Heart left ventricle (tissue), 16 donors: ENCODE data around the gene CDKN2D. TPM values are rescaled to one million over a fixed set of nuclear protein-coding genes. Genes with fewer than 3 reads are reported as not detected.

ENCODE experiments used
- ATAC-seq, 4 donors: fragments of 200-7000 bp; cut with Tn5 transposase; one replicate each; pipeline ENCODE4 v1.9.1; 2020 to 2022; ENCODE audit warnings: moderate library complexity in 4 of 4, mild to moderate bottlenecking in 3 of 4, moderate number of reproducible peaks in 1 of 4
- DNase-seq, 5 donors: peaks; one replicate each; pipeline ENCODE4 v3.0.0-alpha.2; 2020
- H3K27ac ChIP-seq, 12 donors: fragments of 200-600 bp; sonication (generic) in 4 of 12; one replicate each; pipeline versions ENCODE4 v1.5.0 to v1.8.0; 2016 to 2022; ENCODE audit warnings: mild to moderate bottlenecking in 2 of 12
- H3K27me3 ChIP-seq, 9 donors: fragments of 200-600 bp; sonication (generic) in 2 of 9; one replicate each; pipeline versions ENCODE4 v1.5.1 to v1.8.0; 2016 to 2022; ENCODE audit warnings: mild to moderate bottlenecking in 3 of 9
- H3K36me3 ChIP-seq, 9 donors: fragments of 200-600 bp; sonication (generic) in 2 of 9; one replicate each; pipeline versions ENCODE4 v1.5.0 to v1.8.0; 2018 to 2022; ENCODE audit warnings: mild to moderate bottlenecking in 2 of 9
- H3K4me1 ChIP-seq, 12 donors: fragments of 200-600 bp; sonication (generic) in 4 of 12; one replicate each; pipeline versions ENCODE4 v1.5.0 to v1.8.0; 2016 to 2022; ENCODE audit warnings: mild to moderate bottlenecking in 3 of 12
- H3K4me3 ChIP-seq, 12 donors: fragments of 200-600 bp; sonication (generic) in 4 of 12; one replicate each; pipeline versions ENCODE4 v1.5.0 to v1.8.0; 2017 to 2022; ENCODE audit warnings: mild to moderate bottlenecking in 9 of 12, moderate library complexity in 4 of 12
- H3K9me3 ChIP-seq, 12 donors: fragments of 200-600 bp; sonication (generic) in 4 of 12; one replicate each; pipeline versions ENCODE4 v1.5.0 to v1.8.0; 2016 to 2022; ENCODE audit warnings: mild to moderate bottlenecking in 1 of 12
- POLR2A ChIP-seq, 2 donors: fragments of 450-650 bp; IDR thresholded peaks; one replicate each; pipeline ENCODE4 v1.6.1; 2017; ENCODE audit warnings: antibody characterized with exemption in 2 of 2, mild to moderate bottlenecking in 2 of 2, moderate library complexity in 2 of 2
- WGBS, 4 donors: extraction: QIAGEN DNeasy Blood & Tissue Kit in 2 of 4; methylation state at CpG; one replicate each; pipeline versions ENCODE4 v1.1.5 to v1.1.7; 2013 to 2018; 5-methylcytosine and 5-hydroxymethylcytosine counted together
- intact Hi-C, 10 donors: fragments of 100-400 bp; cut with DNase I; formaldehyde crosslinking; loops; one replicate each; pipeline versions ENCODE4 v1.11.1 to v1.14.2; 2022
- microRNA counts, 2 donors: library from miRNA; unstranded; fragments of <30 nt; microRNA quantifications; one replicate each; lab custom pipeline; 2016
- microRNA-seq, 4 donors: library from miRNA; unstranded; fragments of <30 nt; microRNA quantifications; one replicate each; pipeline versions ENCODE4 to v1.2.0, GENCODE V29; 2017 to 2020
- polyA plus RNA-seq, 2 donors: library from polyadenylated mRNA; stranded (reverse); fragments of 200-250 nt; gene quantifications; one replicate each; pipeline ENCODE4 v1.2.3, GENCODE V29; 2013
- total RNA-seq, 9 donors: library from RNA; depleted of rRNA in 2 of 9; stranded (reverse); fragments of >200 nt in 2 of 9; fragmentation: NEBNext Ultra II Directional in 3 of 9; extraction: Animal tissue kit (Norgen Biotek cat#: 25700) in 3 of 9; gene quantifications; one replicate each; pipeline versions ENCODE4 v1.1.0 to v1.2.4, GENCODE V29; 2016 to 2023
- TF ChIP-seq, protein P1 (sequence below), 12 donors: fragments of 200-600 bp; sonication (generic) in 4 of 12; IDR thresholded peaks; one replicate each; pipeline versions ENCODE4 v1.5.0 to v1.8.0; 2018 to 2022; ENCODE audit warnings: antibody characterized with exemption in 12 of 12, mild to moderate bottlenecking in 5 of 12
- donor health status: ischemic (EF 13 %, LVEDD 7.1; RV severe dilation, severe dysfunction).
- donor health status: healthy with polysubstance abuse.
- donor health status: DM: no; HTN: yes; CAD: no.
- donor health status: DM: no; HTN: no; CAD: no.
- donor health status: ischemic (EF 25% LVEDD 6.9; RV normal size, moderate dysfunction).
- donor health status: ischemic (EF 25% LVEDD 5.7; RV mildly dilated, moderate dysfunction).
- donor health status: healthy.
- donor health status: DM: yes; HTN: yes; CAD: no.
- donor health status: ischemic (EF 35%, LVEDD 5.7; RV mildly dilated, moderate dysfunction).
- donor health status: nonischemic (EF 11% LVEDD 7.7; RV severe dilation, severe dysfunction).
- donor health status: DM: yes; HTN: yes; CAD: no.
- donor health status: PGD.
- donor health status: ischemic (EF 29% LVEDD 5.4; RV normal size, mild dysfunction).
- donor health status: nonischemic (EF 23%, LVEDD 6.1; RV moderate dilation, normal function).

The CDKN2D gene
- total and polyA plus RNA-seq, 11 donors, result 6.8 to 28.0 (median 11.8) TPM

GRCh38 chr19:10516671-10517286 is 52.0 kb downstream of the CDKN2D start:
- peak overlapping the region in 11 of 12 donors; percentile 27 to 60 (median 49) for H3K4me3 ChIP-seq
- no peak for DNase-seq
- no peak for TF ChIP-seq POLR2A (IDR thresholded peaks at IDR 0.05)
- TF ChIP-seq, protein P1, sequence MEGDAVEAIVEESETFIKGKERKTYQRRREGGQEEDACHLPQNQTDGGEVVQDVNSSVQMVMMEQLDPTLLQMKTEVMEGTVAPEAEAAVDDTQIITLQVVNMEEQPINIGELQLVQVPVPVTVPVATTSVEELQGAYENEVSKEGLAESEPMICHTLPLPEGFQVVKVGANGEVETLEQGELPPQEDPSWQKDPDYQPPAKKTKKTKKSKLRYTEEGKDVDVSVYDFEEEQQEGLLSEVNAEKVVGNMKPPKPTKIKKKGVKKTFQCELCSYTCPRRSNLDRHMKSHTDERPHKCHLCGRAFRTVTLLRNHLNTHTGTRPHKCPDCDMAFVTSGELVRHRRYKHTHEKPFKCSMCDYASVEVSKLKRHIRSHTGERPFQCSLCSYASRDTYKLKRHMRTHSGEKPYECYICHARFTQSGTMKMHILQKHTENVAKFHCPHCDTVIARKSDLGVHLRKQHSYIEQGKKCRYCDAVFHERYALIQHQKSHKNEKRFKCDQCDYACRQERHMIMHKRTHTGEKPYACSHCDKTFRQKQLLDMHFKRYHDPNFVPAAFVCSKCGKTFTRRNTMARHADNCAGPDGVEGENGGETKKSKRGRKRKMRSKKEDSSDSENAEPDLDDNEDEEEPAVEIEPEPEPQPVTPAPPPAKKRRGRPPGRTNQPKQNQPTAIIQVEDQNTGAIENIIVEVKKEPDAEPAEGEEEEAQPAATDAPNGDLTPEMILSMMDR (IDR thresholded peaks at IDR 0.05), result no peak
- intact Hi-C loops, result no loop called here
- ATAC-seq, result no peak
- H3K9me3 ChIP-seq, result no peaks in the 10 kb centered on the region
- H3K4me1 ChIP-seq, result peaks cover 0 to 37% (median 15%) of the 10 kb centered on the region in 12 donors
- H3K27ac ChIP-seq, result peak overlapping the region in 4 of 12 donors; percentile 33 to 63 (median 42)
- WGBS, 4 donors, result 42 to 46% (median 45%) methylated on average over 9 to 10 of the region's 10 CpGs
- peaks cover 27 to 82% (median 67%) of the 10 kb centered on the region in 9 donors for H3K27me3 ChIP-seq
- no peaks in the 10 kb centered on the region for H3K36me3 ChIP-seq

MicroRNA genes within 50 kb of the gene (microRNA counts, 767-probe panel; counts per million panel counts)
- 1,120 to 1,798 counts per million in 2 donors for microRNA hsa-miR-1238 (lab: Ali Mortazavi, UCI)

Small RNAs within 50 kb of the gene (microRNA-seq; reads per million reads assigned to microRNA genes)
- 0 to 0.62 (median 0.13) reads per million in 4 donors for gene MIR1238

Other genes starting within 250 kb of the CDKN2D start
- gene RAVER1, start 235.4 kb downstream of the CDKN2D start, total RNA-seq, result 10 to 100 TPM; 11.5 to 22.5 (median 14.0) TPM
- gene RAVER1, start 235.4 kb downstream of the CDKN2D start, polyA plus RNA-seq, result 10 to 100 TPM in 1 of 2 donors, 1 to 10 TPM in 1; 5.9 to 17.2 TPM
- 10 to 100 TPM in 8 of 9 donors, 1 to 10 TPM in 1; 5.6 to 24.9 (median 18.3) TPM for gene ICAM3, start 229.4 kb downstream of the CDKN2D start, total RNA-seq
- gene ICAM3, start 229.4 kb downstream of the CDKN2D start, polyA plus RNA-seq, result 10 to 100 TPM in 1 of 2 donors, 1 to 10 TPM in 1; 8.6 to 15.5 TPM
- gene TYK2, start 188.4 kb downstream of the CDKN2D start, total RNA-seq, result 10 to 100 TPM; 37.7 to 86.3 (median 55.3) TPM
- 100 to 1,000 TPM in 1 of 2 donors, 10 to 100 TPM in 1; 71.7 to 100 TPM for gene TYK2, start 188.4 kb downstream of the CDKN2D start, polyA plus RNA-seq
- gene CDC37, start 165.4 kb downstream of the CDKN2D start, total RNA-seq, result 100 to 1,000 TPM; 108 to 189 (median 138) TPM
- 100 to 1,000 TPM; 199 to 282 TPM for gene CDC37, start 165.4 kb downstream of the CDKN2D start, polyA plus RNA-seq
- 10 to 100 TPM in 8 of 9 donors, 1 to 10 TPM in 1; 9.3 to 33.3 (median 17.3) TPM for gene PDE4A, start 148.4 kb downstream of the CDKN2D start, total RNA-seq
- 10 to 100 TPM in 1 of 2 donors, 1 to 10 TPM in 1; 5.2 to 11.2 TPM for gene PDE4A, start 148.4 kb downstream of the CDKN2D start, polyA plus RNA-seq
- gene KEAP1, start 65.6 kb downstream of the CDKN2D start, total RNA-seq, result 10 to 100 TPM; 52.8 to 94.2 (median 65.4) TPM
- 10 to 100 TPM; 68.3 to 71.3 TPM for gene KEAP1, start 65.6 kb downstream of the CDKN2D start, polyA plus RNA-seq
- gene S1PR5, start 51.5 kb downstream of the CDKN2D start, total RNA-seq, result 1 to 10 TPM in 1 of 9 donors, under 1 TPM in 5, not detected in 3; 0.23 to 1.7 (median 0.32) TPM
- under 1 TPM in 1 of 2 donors, not detected in 1; 0.10 TPM for gene S1PR5, start 51.5 kb downstream of the CDKN2D start, polyA plus RNA-seq
- gene ATG4D, start 25.1 kb downstream of the CDKN2D start, total RNA-seq, result 10 to 100 TPM; 47.3 to 76.1 (median 55.3) TPM
- 10 to 100 TPM; 55.9 to 83.5 TPM for gene ATG4D, start 25.1 kb downstream of the CDKN2D start, polyA plus RNA-seq
- gene KRI1, start 3.0 kb downstream of the CDKN2D start, total RNA-seq, result 10 to 100 TPM in 6 of 9 donors, 1 to 10 TPM in 3; 6.7 to 13.0 (median 10.4) TPM
- gene KRI1, start 3.0 kb downstream of the CDKN2D start, polyA plus RNA-seq, result 10 to 100 TPM in 1 of 2 donors, 1 to 10 TPM in 1; 9.8 to 15.0 TPM
- gene AP1M2, start 18.3 kb upstream of the CDKN2D start, total RNA-seq, result 1 to 10 TPM in 1 of 9 donors, not detected in 8; 3.6 TPM
- not detected for gene AP1M2, start 18.3 kb upstream of the CDKN2D start, polyA plus RNA-seq
- 100 to 1,000 TPM in 2 of 9 donors, 10 to 100 TPM in 7; 63.8 to 130 (median 91.9) TPM for gene SLC44A2, start 56.6 kb upstream of the CDKN2D start, total RNA-seq
- 10 to 100 TPM; 43.1 to 66.3 TPM for gene SLC44A2, start 56.6 kb upstream of the CDKN2D start, polyA plus RNA-seq
- gene ILF3, start 85.4 kb upstream of the CDKN2D start, total RNA-seq, result 100 to 1,000 TPM in 7 of 9 donors, 10 to 100 TPM in 2; 45.7 to 140 (median 118) TPM
- 10 to 100 TPM; 62.1 to 94.4 TPM for gene ILF3, start 85.4 kb upstream of the CDKN2D start, polyA plus RNA-seq
- 10 to 100 TPM; 16.6 to 31.8 (median 25.7) TPM for gene QTRT1, start 132.5 kb upstream of the CDKN2D start, total RNA-seq
- gene QTRT1, start 132.5 kb upstream of the CDKN2D start, polyA plus RNA-seq, result 10 to 100 TPM; 32.1 to 46.6 TPM
- 100 to 1,000 TPM in 8 of 9 donors, 10 to 100 TPM in 1; 98.9 to 204 (median 137) TPM for gene DNM2, start 149.1 kb upstream of the CDKN2D start, total RNA-seq
- gene DNM2, start 149.1 kb upstream of the CDKN2D start, polyA plus RNA-seq, result 100 to 1,000 TPM in 1 of 2 donors, 10 to 100 TPM in 1; 98.9 to 118 TPM